Dendritic cell treated with granulocyte-macrophage colony-stimulating factor and Interleukin-4, amounts not matched to agents 40 ng/mL and 50 ng/mL, for 4 days (primary cell): Measurements from ENCODE around the gene TEK.
"Not testable (repeated sequence)": the region's sequence is repeated elsewhere in the genome, so short reads cannot be mapped to it uniquely, and the experiment has no call there.

Experiments
- H3K27ac Mint-ChIP-seq: one replicate; pipeline ENCODE4 v1.8.0; 2022; ENCODE audit warnings: mild to moderate bottlenecking, mixed read lengths
- H3K27me3 Mint-ChIP-seq: one replicate; pipeline ENCODE4 v1.8.0; 2022; ENCODE audit warnings: mild to moderate bottlenecking, mixed read lengths
- H3K36me3 Mint-ChIP-seq: one replicate; pipeline ENCODE4 v1.8.0; 2022; ENCODE audit warnings: low read depth, mixed read lengths
- H3K4me1 Mint-ChIP-seq: one replicate; pipeline ENCODE4 v1.8.0; 2022; ENCODE audit warnings: low read depth, mixed read lengths
- H3K4me3 Mint-ChIP-seq: one replicate; pipeline ENCODE4 v1.8.0; 2022; ENCODE audit warnings: mild to moderate bottlenecking, moderate library complexity, mixed read lengths
- H3K9me3 Mint-ChIP-seq: one replicate; pipeline ENCODE4 v1.8.0; 2022; ENCODE audit warnings: mixed read lengths
- intact Hi-C: fragments of 100-400 bp; cut with micrococcal nuclease; formaldehyde crosslinking; loops from one replicate; pipeline ENCODE4 v1.15.0; 2022

Gene TEK

DNA sequence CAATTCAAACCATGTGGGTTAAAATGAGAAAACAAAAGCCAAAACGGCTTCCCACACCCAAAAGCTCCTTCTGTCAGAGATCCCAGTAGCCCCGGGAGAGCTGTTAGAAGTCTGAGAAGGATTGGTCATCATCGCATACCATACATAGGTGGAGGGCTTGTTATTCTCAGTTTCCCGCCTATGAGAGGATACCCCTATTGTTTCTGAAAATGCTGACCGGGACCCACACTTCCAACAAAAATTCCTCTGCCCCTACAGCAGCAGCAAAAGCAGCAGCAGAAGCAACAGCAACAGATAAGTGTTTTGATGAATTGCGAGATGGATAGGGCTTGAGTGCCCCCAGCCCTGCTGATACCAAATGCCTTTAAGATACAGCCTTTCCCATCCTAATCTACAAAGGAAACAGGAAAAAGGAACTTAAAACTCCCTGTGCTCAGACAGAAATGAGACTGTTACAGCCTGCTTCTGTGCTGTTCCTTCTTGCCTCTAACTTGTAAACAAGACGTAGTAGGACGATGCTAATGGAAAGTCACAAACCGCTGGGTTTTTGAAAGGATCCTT lies at the start of gene TEK:
TSS of gene TEK (plus strand) at position 245 of the 561 bp plus-strand sequence. CDS start 366 bp downstream, outside the sequence.
- Mint-ChIP-seq H3K4me1 (no peaks in the 10 kb centered on the region), H3K9me3 (no peaks in the 10 kb centered on the region), H3K27ac (no peak within 1 kb of the TSS), H3K4me3 (no peak within 1 kb of the TSS), H3K36me3 (no peaks in the 10 kb centered on the region), H3K27me3 (no peaks in the 10 kb centered on the region)
- intact Hi-C loops = no loop called here

DNA sequence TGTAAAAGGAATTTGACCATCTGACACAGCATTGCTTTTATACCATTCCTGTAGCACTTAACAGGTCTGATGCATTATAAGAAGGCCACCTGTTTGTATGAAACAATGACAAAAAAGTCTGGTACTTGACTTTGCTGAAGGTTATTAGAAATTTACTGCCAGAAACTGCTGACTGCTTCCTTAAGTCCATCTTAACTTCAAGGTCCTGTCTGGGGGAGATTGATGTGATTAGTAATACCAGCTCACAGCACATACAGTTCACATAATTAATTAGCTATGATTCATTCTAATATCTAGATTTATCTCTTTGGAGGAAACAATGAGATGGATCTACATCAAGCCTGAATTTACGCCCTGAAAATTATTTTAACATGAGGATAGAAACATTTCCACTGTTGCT lies 49.6 kb upstream of the TEK start:
- H3K27me3 Mint-ChIP-seq = no peaks in the 10 kb centered on the region

GRCh38 chr9:27059907-27060306 lies 49.1 kb upstream of the TEK start:
- no peaks in the 10 kb centered on the region for H3K9me3 Mint-ChIP-seq
- peaks cover 9% of the 10 kb centered on the region for H3K36me3 Mint-ChIP-seq
- intact Hi-C loops = no loop called here

More for the DNA sequence above, 49.6 kb upstream of the TEK start:
- no peak overlapping the region for H3K27ac Mint-ChIP-seq
- H3K4me3 Mint-ChIP-seq = no peak overlapping the region
- H3K4me1 Mint-ChIP-seq = no peaks in the 10 kb centered on the region
- H3K36me3 Mint-ChIP-seq = peaks cover 9% of the 10 kb centered on the region
- intact Hi-C loops = no loop called here
- H3K9me3 Mint-ChIP-seq = no peaks in the 10 kb centered on the region

DNA sequence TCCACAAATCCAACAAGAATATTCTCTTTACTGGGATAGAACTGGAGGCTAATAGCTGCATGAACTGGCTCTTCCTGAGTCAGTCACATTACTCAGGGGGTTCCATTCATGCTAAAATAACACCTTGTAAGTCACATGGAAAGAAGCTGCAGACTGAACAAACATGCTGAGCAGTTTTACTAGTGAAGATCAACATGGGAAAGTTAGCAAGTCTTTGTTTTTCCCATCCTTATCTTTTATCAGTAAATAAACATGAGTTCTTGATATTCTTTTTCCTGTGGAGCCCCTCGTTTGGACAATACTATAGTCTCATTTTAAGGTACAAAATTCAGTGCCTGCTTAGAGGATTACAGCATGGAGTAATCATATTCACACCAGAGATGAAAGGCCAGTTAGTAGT lies 43.7 kb upstream of the TEK start:
- Mint-ChIP-seq H3K27ac (no peak overlapping the region), H3K36me3 (no peaks in the 10 kb centered on the region), H3K4me3 (no peak overlapping the region), H3K4me1 (no peaks in the 10 kb centered on the region), H3K9me3 (no peaks in the 10 kb centered on the region), H3K27me3 (no peaks in the 10 kb centered on the region)
- intact Hi-C loops = no loop called here

More at GRCh38 chr9:27059907-27060306, 49.1 kb upstream of the TEK start:
- Mint-ChIP-seq H3K27ac (no peak overlapping the region), H3K4me1 (no peaks in the 10 kb centered on the region), H3K27me3 (no peaks in the 10 kb centered on the region), H3K4me3 (no peak overlapping the region)

DNA sequence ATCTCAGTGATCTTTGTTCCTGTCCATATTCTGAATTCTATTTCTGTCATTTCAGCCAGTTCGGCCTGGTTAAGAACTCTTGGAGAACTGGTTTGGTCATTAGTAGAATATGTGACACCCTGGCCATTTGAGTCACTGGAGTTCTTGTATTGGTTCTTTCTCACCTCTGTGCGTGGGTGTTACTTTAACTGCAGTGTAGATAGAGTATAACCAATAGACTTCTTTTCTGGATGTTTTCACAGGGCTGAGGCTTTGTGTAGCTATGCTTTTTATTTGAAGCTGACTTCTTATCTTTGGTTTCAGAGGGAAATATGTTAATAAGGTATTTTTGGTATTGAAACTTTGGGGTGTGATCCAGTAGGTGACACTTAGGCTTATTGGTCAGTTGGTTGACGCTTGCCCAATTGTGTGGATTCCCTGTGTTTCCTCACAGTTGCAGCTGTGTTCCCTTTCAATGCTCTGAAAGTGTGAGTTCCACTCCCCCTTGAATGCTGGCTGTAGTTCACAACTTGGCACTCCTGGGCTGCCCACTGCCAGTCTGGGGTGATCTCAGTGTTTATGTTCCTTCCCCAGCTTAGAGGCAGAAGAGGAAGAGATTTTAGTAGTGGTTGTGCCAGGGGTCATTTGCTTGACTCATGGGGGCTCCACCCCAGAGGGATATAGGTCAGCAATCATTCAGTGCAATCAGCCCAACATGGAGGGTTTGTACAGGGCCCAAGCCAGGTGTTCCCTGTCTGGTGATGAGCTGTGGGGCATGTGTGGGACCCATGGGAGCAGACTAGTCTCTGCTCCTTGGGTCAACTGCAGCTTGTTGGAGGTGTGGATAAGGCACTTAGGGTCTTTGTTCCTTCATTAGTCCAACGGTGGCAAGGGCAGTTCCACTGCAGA lies 34.9 kb upstream of the TEK start:
- no peak overlapping the region for H3K27ac Mint-ChIP-seq
- no peak overlapping the region for H3K4me3 Mint-ChIP-seq
- no peaks in the 10 kb centered on the region for H3K4me1 Mint-ChIP-seq
- H3K27me3 Mint-ChIP-seq = no peaks in the 10 kb centered on the region
- peaks cover 13% of the 10 kb centered on the region for H3K9me3 Mint-ChIP-seq
- peaks cover 9% of the 10 kb centered on the region for H3K36me3 Mint-ChIP-seq
- intact Hi-C loops = no loop called here

GRCh38 chr9:27078685-27079084 lies 30.3 kb upstream of the TEK start:
- Mint-ChIP-seq H3K9me3 (peaks cover 3% of the 10 kb centered on the region), H3K36me3 (peaks cover under 1% of the 10 kb centered on the region), H3K27me3 (no peaks in the 10 kb centered on the region), H3K27ac (no peak overlapping the region), H3K4me1 (no peaks in the 10 kb centered on the region), H3K4me3 (no peak overlapping the region)
- intact Hi-C loops = no loop called here

DNA sequence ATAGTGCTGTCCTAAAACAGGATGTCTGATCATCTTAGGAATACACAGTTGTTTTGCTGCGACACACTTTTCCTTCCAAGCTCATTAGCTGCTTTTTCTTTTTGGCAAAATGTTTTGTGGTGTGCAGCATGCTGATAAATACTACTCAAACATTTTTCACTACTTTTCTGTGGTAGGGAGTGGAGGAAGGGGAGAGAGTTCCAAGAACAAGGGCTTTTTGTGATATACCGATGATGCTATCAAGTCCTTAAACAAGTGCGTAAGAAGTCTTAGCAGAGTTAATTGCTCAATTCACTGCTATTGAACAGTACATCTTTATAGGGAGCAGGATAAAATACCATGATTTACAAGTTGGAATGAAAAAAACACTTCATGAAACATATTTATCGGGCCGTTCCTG lies 23.6 kb upstream of the TEK start:
- no peak overlapping the region for H3K27ac Mint-ChIP-seq
- no peaks in the 10 kb centered on the region for H3K36me3 Mint-ChIP-seq
- intact Hi-C loops = no loop called here
- no peaks in the 10 kb centered on the region for H3K9me3 Mint-ChIP-seq
- H3K4me3 Mint-ChIP-seq = no peak overlapping the region
- H3K4me1 Mint-ChIP-seq = no peaks in the 10 kb centered on the region
- H3K27me3 Mint-ChIP-seq = no peaks in the 10 kb centered on the region

DNA sequence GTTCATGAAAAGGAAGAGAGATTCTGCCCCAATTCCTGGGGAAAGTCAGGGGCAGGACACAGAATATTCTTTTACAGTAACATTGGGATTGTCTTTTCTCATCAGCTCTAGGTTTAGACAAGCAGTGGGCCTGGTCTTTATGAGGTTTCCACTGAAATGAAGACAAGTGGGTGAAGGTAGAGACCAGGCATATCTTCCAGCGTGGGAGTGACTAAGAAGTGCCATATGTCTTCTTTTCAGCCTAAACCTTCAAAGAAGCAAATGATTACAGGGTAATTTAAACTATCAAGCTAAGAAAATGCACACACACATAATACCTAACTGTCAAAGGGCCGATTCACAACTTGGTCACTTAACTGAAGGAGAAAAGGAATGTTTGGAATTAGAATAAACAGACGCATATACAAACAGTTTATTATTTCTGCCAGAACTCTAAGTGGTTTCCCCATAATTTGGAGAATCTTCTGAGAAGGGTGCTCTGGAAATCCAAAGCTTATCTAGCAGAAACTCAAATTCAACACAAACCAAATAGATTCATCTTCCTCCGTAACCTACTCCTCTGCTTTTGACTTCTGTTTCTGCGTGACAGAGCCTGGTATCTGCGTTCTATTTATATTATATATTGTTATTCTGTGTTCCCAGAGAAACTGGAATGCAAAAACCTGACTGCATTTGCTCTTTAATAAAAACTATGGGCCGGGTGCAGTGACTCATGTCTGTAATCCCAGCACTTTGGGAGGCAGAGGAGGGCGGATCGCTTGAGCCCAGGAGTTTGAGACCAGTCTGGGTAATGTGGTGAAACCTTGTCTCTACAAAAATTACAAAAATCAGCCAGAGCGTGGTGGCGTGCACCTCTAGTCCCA lies 22.0 kb upstream of the TEK start:
- no peaks in the 10 kb centered on the region for H3K4me1 Mint-ChIP-seq
- no peak overlapping the region for H3K4me3 Mint-ChIP-seq
- intact Hi-C loops = no loop called here
- no peaks in the 10 kb centered on the region for H3K36me3 Mint-ChIP-seq
- no peaks in the 10 kb centered on the region for H3K27me3 Mint-ChIP-seq
- H3K27ac Mint-ChIP-seq = no peak overlapping the region
- no peaks in the 10 kb centered on the region for H3K9me3 Mint-ChIP-seq

DNA sequence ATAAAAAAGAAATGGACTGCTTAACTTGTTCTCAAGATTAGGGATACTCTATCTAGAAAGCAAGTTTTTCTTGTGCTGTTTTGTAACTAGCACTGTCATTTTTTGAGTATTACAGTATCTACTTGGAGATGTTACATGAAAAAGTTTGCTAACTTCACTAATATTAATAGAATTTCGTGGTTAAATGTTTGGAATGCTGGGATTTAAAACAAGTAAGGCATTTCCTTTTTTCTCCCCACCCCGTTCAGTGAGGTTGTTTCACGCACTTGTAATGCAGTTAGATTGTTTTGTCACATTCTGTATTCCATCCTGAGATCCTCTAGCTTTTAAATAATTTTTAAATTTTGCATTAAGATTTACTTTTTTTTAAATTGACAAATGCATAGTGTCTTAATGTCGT lies 20.0 kb upstream of the TEK start:
- H3K9me3 Mint-ChIP-seq = no peaks in the 10 kb centered on the region
- intact Hi-C loops = no loop called here
- H3K4me1 Mint-ChIP-seq = peaks cover 5% of the 10 kb centered on the region
- no peak overlapping the region for H3K4me3 Mint-ChIP-seq
- H3K36me3 Mint-ChIP-seq = no peaks in the 10 kb centered on the region
- H3K27ac Mint-ChIP-seq = no peak overlapping the region
- H3K27me3 Mint-ChIP-seq = peaks cover 3% of the 10 kb centered on the region

DNA sequence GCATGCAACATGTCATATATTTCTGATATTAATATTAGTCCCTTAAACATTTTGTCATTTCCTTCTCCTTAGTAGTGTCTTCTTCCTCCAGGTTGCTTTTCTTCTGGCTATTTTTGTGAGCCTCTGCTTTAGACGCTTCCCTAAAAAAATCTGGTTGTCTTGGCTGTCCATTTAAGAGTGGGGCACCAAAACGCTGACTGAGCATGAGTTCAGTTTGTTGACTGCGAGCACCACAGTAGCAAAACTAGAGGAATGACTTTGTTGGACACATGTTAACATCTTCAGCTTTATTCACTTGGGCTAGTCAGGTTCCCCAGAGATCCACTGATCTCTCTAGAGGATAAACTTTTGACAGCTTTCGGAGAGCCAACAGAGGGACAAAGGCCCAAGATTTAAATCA lies 19.3 kb upstream of the TEK start:
- Mint-ChIP-seq H3K27me3 (peaks cover 6% of the 10 kb centered on the region), H3K36me3 (no peaks in the 10 kb centered on the region), H3K9me3 (no peaks in the 10 kb centered on the region), H3K27ac (no peak overlapping the region), H3K4me1 (peaks cover 5% of the 10 kb centered on the region), H3K4me3 (no peak overlapping the region)
- intact Hi-C loops = no loop called here

GRCh38 chr9:27090231-27090630 lies 18.8 kb upstream of the TEK start:
- peaks cover 6% of the 10 kb centered on the region for H3K27me3 Mint-ChIP-seq
- no peaks in the 10 kb centered on the region for H3K36me3 Mint-ChIP-seq
- no peak overlapping the region for H3K4me3 Mint-ChIP-seq
- H3K27ac Mint-ChIP-seq = no peak overlapping the region
- no peaks in the 10 kb centered on the region for H3K9me3 Mint-ChIP-seq
- H3K4me1 Mint-ChIP-seq = peaks cover 5% of the 10 kb centered on the region
- intact Hi-C loops = no loop called here

DNA sequence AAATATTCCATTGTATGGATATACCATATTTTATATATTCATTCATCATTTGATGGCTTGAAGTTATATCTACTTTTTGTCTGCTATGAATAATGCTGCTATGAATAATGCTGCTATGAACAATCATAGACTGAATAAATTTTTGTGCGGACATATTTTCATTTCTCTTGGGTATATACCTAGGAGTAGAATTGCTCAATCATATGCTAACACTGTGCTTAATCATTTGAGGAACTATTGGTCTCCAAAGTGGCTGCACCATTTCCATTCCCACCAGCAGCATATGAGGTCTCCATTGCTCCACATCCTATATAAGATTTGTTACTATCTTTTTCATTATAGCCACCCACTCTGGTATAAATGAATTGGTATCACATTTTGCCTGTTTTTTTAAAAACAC lies 18.3 kb upstream of the TEK start:
- Mint-ChIP-seq H3K27ac (no peak overlapping the region), H3K4me3 (no peak overlapping the region), H3K36me3 (no peaks in the 10 kb centered on the region), H3K4me1 (peaks cover 5% of the 10 kb centered on the region), H3K9me3 (no peaks in the 10 kb centered on the region), H3K27me3 (peaks cover 6% of the 10 kb centered on the region)
- intact Hi-C loops = no loop called here

DNA sequence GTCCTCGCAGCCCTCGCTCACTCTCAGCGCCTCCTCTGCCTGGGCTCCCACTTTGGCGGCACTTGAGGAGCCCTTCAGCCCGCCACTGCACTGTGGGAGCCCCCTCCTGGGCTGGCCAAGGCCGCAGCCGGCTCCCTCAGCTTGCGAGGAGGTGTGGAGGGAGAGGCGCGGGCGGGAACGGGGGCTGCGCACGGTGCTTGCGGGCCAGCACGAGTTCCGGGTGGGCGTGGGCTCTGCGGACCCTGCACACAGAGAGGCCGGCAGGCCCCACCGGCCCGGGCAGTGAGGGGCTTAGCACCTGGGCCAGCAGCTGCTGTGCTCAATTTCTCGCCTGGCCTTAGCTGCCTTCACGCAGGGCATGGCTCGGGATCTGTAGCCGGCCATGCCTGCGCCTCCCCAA lies 16.5 kb upstream of the TEK start:
- H3K36me3 Mint-ChIP-seq, H3K4me1 Mint-ChIP-seq, H3K27me3 Mint-ChIP-seq, intact Hi-C loops, H3K27ac Mint-ChIP-seq, H3K4me3 Mint-ChIP-seq, H3K9me3 Mint-ChIP-seq: not testable (repeated sequence)

DNA sequence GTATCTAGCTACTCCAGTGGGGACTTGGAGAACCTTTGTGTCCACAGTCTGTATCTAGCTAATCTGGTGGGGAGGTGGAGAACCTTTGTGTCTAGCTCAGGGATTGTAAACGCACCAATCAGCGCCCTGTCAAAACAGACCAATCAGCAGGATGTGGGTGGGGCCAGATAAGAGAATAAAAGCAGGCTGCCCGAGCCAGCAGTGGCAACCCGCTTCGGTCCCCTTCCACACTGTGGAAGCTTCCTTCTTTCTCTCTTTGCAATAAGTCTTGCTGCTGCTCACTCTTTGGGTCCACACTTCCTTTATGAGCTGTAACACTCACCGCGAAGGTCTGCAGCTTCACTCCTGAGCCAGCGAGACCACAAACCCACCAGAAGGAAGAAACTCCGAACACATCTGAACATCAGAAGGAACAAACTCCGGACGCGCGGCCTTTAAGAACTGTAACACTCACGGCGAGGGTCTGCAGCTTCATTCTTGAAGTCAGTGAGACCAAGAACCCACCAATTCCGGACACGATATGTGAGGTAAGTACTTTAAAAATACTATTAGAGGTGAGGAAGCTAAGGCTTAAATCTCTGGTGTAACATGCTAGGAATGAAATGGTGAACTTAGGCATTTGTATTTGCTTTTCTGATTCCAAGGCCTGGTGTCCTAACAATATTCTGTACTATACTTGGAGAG lies 15.5 kb upstream of the TEK start:
- H3K27ac Mint-ChIP-seq, H3K9me3 Mint-ChIP-seq, H3K4me1 Mint-ChIP-seq, H3K36me3 Mint-ChIP-seq, H3K4me3 Mint-ChIP-seq, intact Hi-C loops, H3K27me3 Mint-ChIP-seq: not testable (repeated sequence)
